PC-3 (cell line): ENCODE data around the gene LEMD2. TPM values are rescaled to one million over a fixed set of nuclear protein-coding genes. Genes with fewer than 3 reads are reported as not detected.
A peak's percentile ranks its signal among the peaks of the same experiment; 100 is the strongest.

Experiments used
- ATAC-seq: fragments of 200-7000 bp; cut with Tn5 transposase; 2 replicates; pipeline ENCODE4 v1.9.1; 2020; ENCODE audit warnings: mild to moderate bottlenecking, moderate library complexity
- BruUV-seq: library from RNA; stranded (reverse); fragments of 400-500 nt; replicated peaks from 2 replicates; lab custom pipeline; 2021; lab: Mats Ljungman, UMichigan
- CTCF ChIA-PET: fragments of 300-600 bp; sonication (Branson Sonifier 250); formaldehyde crosslinking; loops from one replicate; lab custom pipeline; 2022; ENCODE audit warnings: antibody characterized with exemption; lab: Charles Lee
- POLR2A ChIA-PET: fragments of 300-600 bp; sonication (Branson Sonifier 250); formaldehyde crosslinking; loops from one replicate; lab custom pipeline; 2022; ENCODE audit warnings: antibody characterized with exemption; ENCODE audit not compliant: unreplicated experiment; lab: Charles Lee
- DNase-seq: peaks from one replicate; pipeline ENCODE4 v3.0.0-alpha.2; 2015
- H2AFZ ChIP-seq: fragments of 300-600 bp; sonication (generic); 2 replicates; pipeline ENCODE4 v1.6.0; 2016; ENCODE audit warnings: antibody characterized with exemption, low read length
- H3F3A ChIP-seq: fragments of 300-600 bp; sonication (generic); one replicate; pipeline ENCODE4 v1.6.0; 2017; ENCODE audit warnings: antibody characterized with exemption, low read length, control low read depth, mild to moderate bottlenecking; ENCODE audit not compliant: unreplicated experiment
- H3K27ac ChIP-seq: fragments of 300-600 bp; sonication (generic); 2 replicates; pipeline ENCODE4 v1.5.1; 2016; ENCODE audit warnings: mild to moderate bottlenecking, low read length
- H3K27me3 ChIP-seq: fragments of 300-600 bp; sonication (generic); 2 replicates; pipeline ENCODE4 v1.6.1; 2016; ENCODE audit warnings: low read length, mixed read lengths
- H3K36me3 ChIP-seq: fragments of 300-600 bp; sonication (generic); 2 replicates; pipeline ENCODE4 v1.6.1; 2016; ENCODE audit warnings: low read depth, mixed run types, low read length, mixed read lengths
- H3K4me1 ChIP-seq: fragments of 300-600 bp; sonication (generic); 2 replicates; pipeline ENCODE4 v1.5.1; 2016; ENCODE audit warnings: low read length; ENCODE audit not compliant: insufficient read depth
- H3K4me2 ChIP-seq: fragments of 300-600 bp; sonication (generic); 2 replicates; pipeline ENCODE4 v1.6.0; 2016; ENCODE audit warnings: low read length
- H3K4me3 ChIP-seq: fragments of 300-600 bp; sonication (generic); 2 replicates; pipeline ENCODE4 v1.5.1; 2016; ENCODE audit warnings: mild to moderate bottlenecking, low read length, mixed read lengths
- H3K79me2 ChIP-seq: fragments of 300-600 bp; sonication (generic); 2 replicates; pipeline ENCODE4 v1.6.1; 2017; ENCODE audit warnings: low read length, mixed read lengths
- H3K9ac ChIP-seq: fragments of 300-600 bp; sonication (generic); 2 replicates; pipeline ENCODE4 v1.6.0; 2016; ENCODE audit warnings: mild to moderate bottlenecking, low read length
- H3K9me2 ChIP-seq: fragments of 300-600 bp; sonication (generic); replicated peaks from 2 replicates; pipeline ENCODE4 v1.6.1; 2016; ENCODE audit warnings: mixed run types, low read length, mixed read lengths
- H3K9me3 ChIP-seq: fragments of 300-600 bp; sonication (generic); 2 replicates; pipeline ENCODE4 v1.6.1; 2016; ENCODE audit warnings: low read length, mixed read lengths
- H4K20me1 ChIP-seq: fragments of 300-600 bp; sonication (generic); 2 replicates; pipeline ENCODE4 v1.6.1; 2016; ENCODE audit warnings: low read length, mixed read lengths
- CTCF ChIP-seq: fragments of 300-600 bp; sonication (generic); conservative IDR thresholded peaks from 2 replicates; pipeline ENCODE4 v1.5.1; 2017; ENCODE audit warnings: antibody characterized with exemption, low read depth, mild to moderate bottlenecking, low read length
- EZH2 ChIP-seq: fragments of 300-600 bp; sonication (generic); IDR thresholded peaks from one replicate; pipeline ENCODE4 v1.6.1; 2017; ENCODE audit warnings: antibody characterized with exemption, mild to moderate bottlenecking, low read length; ENCODE audit not compliant: unreplicated experiment
- EZH2phosphoT487 ChIP-seq: fragments of 300-600 bp; sonication (generic); IDR thresholded peaks from 2 replicates; pipeline ENCODE4 v1.6.1; 2018; ENCODE audit warnings: mild to moderate bottlenecking, antibody characterized with exemption, low read length, borderline replicate concordance
- intact Hi-C: fragments of 100-400 bp; cut with micrococcal nuclease; formaldehyde crosslinking; loops from 2 replicates; pipeline ENCODE4 v1.9.0; 2023
- total RNA-seq: library from RNA; depleted of rRNA; stranded (reverse); fragments of >200 nt; gene quantifications from 2 replicates; pipeline ENCODE4 v1.2.3, GENCODE V29; 2014

Gene LEMD2
- total RNA-seq, 1 experiment from 2014 or later: 54.5 TPM

- TF ChIP-seq CTCF (peak; percentile 57), EZH2 (no peak)
- Histone ChIP-seq H3K9me2 (no peaks in the 10 kb centered on the region), H2AFZ (no peak overlapping the region), H3K36me3 (peaks cover 16% of the 10 kb centered on the region), H3K4me3 (no peak overlapping the region), H3K27me3 (no peaks in the 10 kb centered on the region), H3K9me3 (no peaks in the 10 kb centered on the region), H3K4me1 (peaks cover 2% of the 10 kb centered on the region; the same call in 1 of the 2 replicates), H3K27ac (no peak overlapping the region), H3K9ac (no peak overlapping the region), H3K4me2 (no peak overlapping the region), H4K20me1 (no peaks in the 10 kb centered on the region), H3F3A (no peaks in the 10 kb centered on the region), H3K79me2 (no peaks in the 10 kb centered on the region)
- BruUV-seq: no TSS peak
- intact Hi-C loops: no loop called here
- POLR2A ChIA-PET: interaction anchor here (0.7 kb wide), 1 partner anchor 263 kb away, joined by 3 read pairs; no protein-coding TSS in a partner anchor
- CTCF ChIA-PET: interaction anchor here (0.6 to 1.3 kb wide), 3 partner anchors 126 to 871 kb away, joined by 3 to 5 read pairs (median 3); no protein-coding TSS in a partner anchor
- ATAC-seq: peak; percentile 17; the same call in 1 of the 2 replicates
- peak; percentile 50 for DNase-seq
Measured at GRCh38 chr6:33771146-33772081, 17.5 kb downstream of the LEMD2 start.

DNA sequence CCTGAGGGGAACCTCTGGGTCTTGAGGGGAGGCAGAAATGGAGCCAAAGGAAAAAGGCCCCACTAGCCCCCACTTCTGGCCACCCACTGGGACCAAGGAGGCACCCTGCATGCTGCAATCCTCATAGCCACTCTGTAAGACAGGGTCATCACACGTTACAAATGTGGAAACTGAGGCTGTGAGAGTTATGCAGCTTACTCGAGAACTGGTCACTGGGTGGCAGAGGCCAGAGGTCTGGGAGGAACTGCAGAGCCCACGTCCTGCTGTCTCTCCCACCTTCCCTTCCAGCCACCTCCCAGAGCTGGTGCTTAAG is 18.1 kb downstream of the LEMD2 start:
- H3K79me2 ChIP-seq: no peaks in the 10 kb centered on the region
- CTCF ChIA-PET: interaction anchor here (0.6 kb wide), 1 partner anchor 872 kb away, joined by 3 read pairs; no protein-coding TSS in a partner anchor
- intact Hi-C loops: no loop called here
- DNase-seq (no peak), ATAC-seq (no peak)
- H3K4me3 ChIP-seq: no peak overlapping the region
- H3K9me3 ChIP-seq: no peaks in the 10 kb centered on the region
- H3K36me3 ChIP-seq: peaks cover 10% of the 10 kb centered on the region
- H4K20me1 ChIP-seq: no peaks in the 10 kb centered on the region
- H3K27me3 ChIP-seq: no peaks in the 10 kb centered on the region
- BruUV-seq: no TSS peak
- H2AFZ ChIP-seq: no peak overlapping the region
- H3K9me2 ChIP-seq: no peaks in the 10 kb centered on the region
- H3K9ac ChIP-seq: no peak overlapping the region
- peaks cover 2% of the 10 kb centered on the region; the same call in 1 of the 2 replicates for H3K4me1 ChIP-seq
- no peak overlapping the region for H3K4me2 ChIP-seq
- no peaks in the 10 kb centered on the region for H3F3A ChIP-seq
- H3K27ac ChIP-seq: no peak overlapping the region
- POLR2A ChIA-PET: no interaction called here
- no peak for TF ChIP-seq CTCF
- no peak for TF ChIP-seq EZH2phosphoT487
- no peak for TF ChIP-seq EZH2
